Heart left ventricle (tissue), 16 donors: ENCODE results near the gene CD74. TPM values are rescaled to one million over a fixed set of nuclear protein-coding genes. Genes with fewer than 3 reads are reported as not detected.

Experiments
- ATAC-seq, 4 donors: fragments of 200-7000 bp; cut with Tn5 transposase; one replicate each; pipeline ENCODE4 v1.9.1; 2020 to 2022; ENCODE audit warnings: moderate library complexity in 4 of 4, mild to moderate bottlenecking in 3 of 4, moderate number of reproducible peaks in 1 of 4
- DNase-seq, 5 donors: peaks; one replicate each; pipeline ENCODE4 v3.0.0-alpha.2; 2020
- H3K27ac ChIP-seq, 12 donors: fragments of 200-600 bp; sonication (generic) in 4 of 12; one replicate each; pipeline versions ENCODE4 v1.5.0 to v1.8.0; 2016 to 2022; ENCODE audit warnings: mild to moderate bottlenecking in 2 of 12
- H3K27me3 ChIP-seq, 9 donors: fragments of 200-600 bp; sonication (generic) in 2 of 9; one replicate each; pipeline versions ENCODE4 v1.5.1 to v1.8.0; 2016 to 2022; ENCODE audit warnings: mild to moderate bottlenecking in 3 of 9
- H3K36me3 ChIP-seq, 9 donors: fragments of 200-600 bp; sonication (generic) in 2 of 9; one replicate each; pipeline versions ENCODE4 v1.5.0 to v1.8.0; 2018 to 2022; ENCODE audit warnings: mild to moderate bottlenecking in 2 of 9
- H3K4me1 ChIP-seq, 12 donors: fragments of 200-600 bp; sonication (generic) in 4 of 12; one replicate each; pipeline versions ENCODE4 v1.5.0 to v1.8.0; 2016 to 2022; ENCODE audit warnings: mild to moderate bottlenecking in 3 of 12
- H3K4me3 ChIP-seq, 12 donors: fragments of 200-600 bp; sonication (generic) in 4 of 12; one replicate each; pipeline versions ENCODE4 v1.5.0 to v1.8.0; 2017 to 2022; ENCODE audit warnings: mild to moderate bottlenecking in 9 of 12, moderate library complexity in 4 of 12
- H3K9me3 ChIP-seq, 12 donors: fragments of 200-600 bp; sonication (generic) in 4 of 12; one replicate each; pipeline versions ENCODE4 v1.5.0 to v1.8.0; 2016 to 2022; ENCODE audit warnings: mild to moderate bottlenecking in 1 of 12
- POLR2A ChIP-seq, 2 donors: fragments of 450-650 bp; IDR thresholded peaks; one replicate each; pipeline ENCODE4 v1.6.1; 2017; ENCODE audit warnings: antibody characterized with exemption in 2 of 2, mild to moderate bottlenecking in 2 of 2, moderate library complexity in 2 of 2
- WGBS, 4 donors: extraction: QIAGEN DNeasy Blood & Tissue Kit in 2 of 4; methylation state at CpG; one replicate each; pipeline versions ENCODE4 v1.1.5 to v1.1.7; 2013 to 2018; 5-methylcytosine and 5-hydroxymethylcytosine counted together
- intact Hi-C, 10 donors: fragments of 100-400 bp; cut with DNase I; formaldehyde crosslinking; loops; one replicate each; pipeline versions ENCODE4 v1.11.1 to v1.14.2; 2022
- polyA plus RNA-seq, 2 donors: library from polyadenylated mRNA; stranded (reverse); fragments of 200-250 nt; gene quantifications; one replicate each; pipeline ENCODE4 v1.2.3, GENCODE V29; 2013
- total RNA-seq, 9 donors: library from RNA; depleted of rRNA in 2 of 9; stranded (reverse); fragments of >200 nt in 2 of 9; fragmentation: NEBNext Ultra II Directional in 3 of 9; extraction: Animal tissue kit (Norgen Biotek cat#: 25700) in 3 of 9; gene quantifications; one replicate each; pipeline versions ENCODE4 v1.1.0 to v1.2.4, GENCODE V29; 2016 to 2023
- TF ChIP-seq, protein P1 (sequence below), 12 donors: fragments of 200-600 bp; sonication (generic) in 4 of 12; IDR thresholded peaks; one replicate each; pipeline versions ENCODE4 v1.5.0 to v1.8.0; 2018 to 2022; ENCODE audit warnings: antibody characterized with exemption in 12 of 12, mild to moderate bottlenecking in 5 of 12
- donor health status: ischemic (EF 13 %, LVEDD 7.1; RV severe dilation, severe dysfunction).
- donor health status: healthy with polysubstance abuse.
- donor health status: DM: no; HTN: yes; CAD: no.
- donor health status: DM: no; HTN: no; CAD: no.
- donor health status: ischemic (EF 25% LVEDD 6.9; RV normal size, moderate dysfunction).
- donor health status: ischemic (EF 25% LVEDD 5.7; RV mildly dilated, moderate dysfunction).
- donor health status: healthy.
- donor health status: DM: yes; HTN: yes; CAD: no.
- donor health status: ischemic (EF 35%, LVEDD 5.7; RV mildly dilated, moderate dysfunction).
- donor health status: nonischemic (EF 11% LVEDD 7.7; RV severe dilation, severe dysfunction).
- donor health status: DM: yes; HTN: yes; CAD: no.
- donor health status: PGD.
- donor health status: ischemic (EF 29% LVEDD 5.4; RV normal size, mild dysfunction).
- donor health status: nonischemic (EF 23%, LVEDD 6.1; RV moderate dilation, normal function).

CD74 gene
- total and polyA plus RNA-seq, 11 donors = 139 to 2,756 (median 290) TPM

DNA sequence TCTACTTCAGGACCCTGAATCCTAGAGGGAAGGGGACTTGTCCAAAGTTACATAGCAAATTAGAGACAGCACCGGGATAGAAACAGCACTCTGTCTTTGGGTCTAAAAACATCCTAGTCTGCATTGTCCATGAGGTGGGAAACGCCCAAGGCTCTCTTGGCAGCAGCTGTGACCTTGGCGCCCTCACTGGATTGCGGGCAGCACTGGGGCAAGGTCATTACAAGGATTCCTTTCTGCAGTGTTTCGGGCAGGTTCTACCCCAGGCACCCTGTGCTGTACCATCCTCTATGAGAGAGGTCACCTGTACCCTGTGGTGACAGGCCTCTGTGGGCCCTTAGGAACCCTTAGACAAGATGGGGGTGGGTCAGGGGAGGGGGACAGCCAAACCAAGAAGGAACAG, 8.6 kb downstream of the CD74 start:
- no peaks in the 10 kb centered on the region for H3K9me3 ChIP-seq
- intact Hi-C loops = loop anchor here in 2 of 10 donors (5.0 kb wide), 1 partner anchor 33 kb away; no protein-coding TSS in a partner anchor
- peaks cover 0 to 100% (median 66%) of the 10 kb centered on the region in 9 donors for H3K36me3 ChIP-seq
- H3K4me1 ChIP-seq = peaks cover 0 to 39% (median 14%) of the 10 kb centered on the region in 12 donors
- DNase-seq = peak in 1 of 5 donors; percentile 48
- H3K27ac ChIP-seq = no peak overlapping the region
- no peak overlapping the region for H3K4me3 ChIP-seq
- 41 to 59% (median 52%) methylated on average over 5 of the region's 5 CpGs for WGBS, 4 donors
- H3K27me3 ChIP-seq = no peaks in the 10 kb centered on the region
- TF ChIP-seq, protein P1, sequence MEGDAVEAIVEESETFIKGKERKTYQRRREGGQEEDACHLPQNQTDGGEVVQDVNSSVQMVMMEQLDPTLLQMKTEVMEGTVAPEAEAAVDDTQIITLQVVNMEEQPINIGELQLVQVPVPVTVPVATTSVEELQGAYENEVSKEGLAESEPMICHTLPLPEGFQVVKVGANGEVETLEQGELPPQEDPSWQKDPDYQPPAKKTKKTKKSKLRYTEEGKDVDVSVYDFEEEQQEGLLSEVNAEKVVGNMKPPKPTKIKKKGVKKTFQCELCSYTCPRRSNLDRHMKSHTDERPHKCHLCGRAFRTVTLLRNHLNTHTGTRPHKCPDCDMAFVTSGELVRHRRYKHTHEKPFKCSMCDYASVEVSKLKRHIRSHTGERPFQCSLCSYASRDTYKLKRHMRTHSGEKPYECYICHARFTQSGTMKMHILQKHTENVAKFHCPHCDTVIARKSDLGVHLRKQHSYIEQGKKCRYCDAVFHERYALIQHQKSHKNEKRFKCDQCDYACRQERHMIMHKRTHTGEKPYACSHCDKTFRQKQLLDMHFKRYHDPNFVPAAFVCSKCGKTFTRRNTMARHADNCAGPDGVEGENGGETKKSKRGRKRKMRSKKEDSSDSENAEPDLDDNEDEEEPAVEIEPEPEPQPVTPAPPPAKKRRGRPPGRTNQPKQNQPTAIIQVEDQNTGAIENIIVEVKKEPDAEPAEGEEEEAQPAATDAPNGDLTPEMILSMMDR (IDR thresholded peaks at IDR 0.05) = no peak
- TF ChIP-seq POLR2A (IDR thresholded peaks at IDR 0.05) = no peak
- peak in 1 of 4 donors; percentile 22 for ATAC-seq

DNA sequence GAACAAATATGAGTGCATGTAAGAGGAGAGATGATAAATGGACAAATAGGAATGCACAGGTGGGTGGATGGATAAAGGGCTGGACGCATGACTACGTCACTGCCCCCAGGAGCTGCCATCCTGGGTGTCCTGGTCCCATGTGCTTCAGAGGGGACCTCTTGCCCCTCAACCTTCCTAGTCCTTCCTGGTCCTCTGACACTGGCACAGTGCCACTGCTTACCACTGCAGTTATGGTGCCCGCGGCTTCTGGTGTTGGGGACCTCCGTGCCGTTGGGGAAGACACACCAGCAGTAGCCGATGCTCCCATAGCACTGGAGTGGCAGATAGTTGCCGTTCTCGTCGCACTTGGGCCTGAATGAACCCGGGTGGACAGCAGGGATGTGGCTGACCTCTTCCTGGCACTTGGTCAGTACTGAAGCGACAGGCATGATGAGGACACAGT, 9.8 kb downstream of the CD74 start:
- Histone ChIP-seq H3K36me3 (peaks cover 0 to 100% (median 78%) of the 10 kb centered on the region in 9 donors), H3K9me3 (no peaks in the 10 kb centered on the region), H3K4me3 (no peak overlapping the region), H3K4me1 (peaks cover 0 to 27% (median 3%) of the 10 kb centered on the region in 12 donors), H3K27me3 (no peaks in the 10 kb centered on the region), H3K27ac (no peak overlapping the region)
- intact Hi-C loops = loop anchor here in 2 of 10 donors (5.0 kb wide), 1 partner anchor 34 kb away; no protein-coding TSS in a partner anchor
- ATAC-seq (no peak), DNase-seq (no peak)
- no peak for TF ChIP-seq POLR2A (IDR thresholded peaks at IDR 0.05)
- TF ChIP-seq, protein P1 (IDR thresholded peaks at IDR 0.05) = no peak
- WGBS, 4 donors = 94 to 98% (median 95%) methylated on average over 8 to 12 of the region's 12 CpGs

DNA sequence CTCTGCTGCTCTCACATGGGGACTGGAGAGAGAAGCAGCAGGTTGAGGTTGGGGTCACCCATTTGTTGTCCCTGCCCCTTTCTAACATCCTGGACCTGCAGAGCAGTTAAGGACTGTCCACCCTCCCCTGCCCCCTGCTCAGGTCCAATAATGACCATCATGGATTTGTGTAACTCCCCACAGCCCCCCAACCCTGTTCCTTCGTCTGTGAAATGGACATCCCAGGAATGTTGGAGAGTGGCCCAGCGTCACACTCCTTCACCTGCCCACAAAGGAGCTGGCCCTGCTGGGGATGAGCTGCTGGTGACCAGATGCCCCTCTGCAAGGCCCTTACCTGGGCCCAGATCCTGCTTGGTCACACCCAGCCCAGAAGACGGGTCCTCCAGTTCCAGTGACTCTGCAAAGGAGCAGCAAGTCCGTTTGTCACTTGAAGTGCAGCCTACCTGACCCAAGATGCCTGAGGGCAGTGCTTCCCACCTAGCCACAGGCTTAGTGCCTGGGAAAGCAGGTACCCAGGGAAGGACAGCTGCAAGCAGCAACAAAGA, 10.4 kb downstream of the CD74 start:
- Histone ChIP-seq H3K4me3 (no peak overlapping the region), H3K36me3 (peaks cover 0 to 100% (median 85%) of the 10 kb centered on the region in 9 donors), H3K9me3 (no peaks in the 10 kb centered on the region), H3K27ac (no peak overlapping the region), H3K4me1 (peaks cover 0 to 21% (median under 1%) of the 10 kb centered on the region in 12 donors), H3K27me3 (no peaks in the 10 kb centered on the region)
- WGBS, 4 donors = 83 to 91% (median 86%) methylated on average over 4 of the region's 4 CpGs
- DNase-seq = no peak
- ATAC-seq = no peak
- no peak for TF ChIP-seq POLR2A (IDR thresholded peaks at IDR 0.05)
- TF ChIP-seq, protein P1 (IDR thresholded peaks at IDR 0.05) = no peak
- intact Hi-C loops = loop anchor here in 2 of 10 donors (5.0 kb wide), 1 partner anchor 35 kb away; no protein-coding TSS in a partner anchor

DNA sequence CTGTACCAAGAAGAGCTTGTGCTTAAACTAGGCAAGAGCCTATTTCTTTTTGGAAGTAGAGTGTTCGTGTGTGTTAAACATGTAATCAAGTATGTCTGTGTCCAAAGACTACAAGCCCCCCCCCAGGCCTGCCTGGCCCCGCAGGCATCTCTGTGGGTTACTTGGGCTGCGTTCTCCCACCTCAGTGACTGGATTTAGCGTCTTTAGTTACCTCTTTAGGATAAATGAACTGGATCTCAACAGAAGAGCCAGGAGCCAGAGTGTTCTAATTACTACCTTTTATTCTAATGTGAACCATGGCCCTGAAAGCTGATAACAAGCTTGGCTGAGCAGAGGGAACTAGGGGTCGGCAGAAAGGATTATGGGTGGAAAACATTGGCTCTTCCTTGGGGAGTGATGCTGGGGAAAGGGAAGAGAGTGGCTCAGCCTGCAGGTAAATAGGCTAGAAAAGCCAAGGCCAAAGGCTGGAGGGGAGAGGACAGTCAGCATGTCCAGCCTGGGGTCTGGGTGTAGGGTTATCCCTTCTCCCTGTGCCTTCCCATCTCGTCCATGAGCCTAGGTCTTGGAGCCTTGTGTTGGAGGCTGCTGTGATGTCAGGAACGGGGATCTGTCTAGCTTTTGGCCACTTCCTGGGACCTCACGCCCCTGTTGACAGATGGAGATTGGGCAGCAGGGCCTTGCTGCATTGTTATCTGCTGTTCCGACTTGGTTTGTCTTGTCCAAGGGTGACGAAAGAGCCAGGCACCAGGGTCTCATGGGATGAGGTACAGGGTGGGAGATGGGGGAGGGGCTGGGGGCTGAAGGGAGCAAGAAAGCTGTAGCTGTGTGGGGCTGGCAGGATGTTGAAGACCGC, 11.1 kb downstream of the CD74 start:
- Histone ChIP-seq H3K4me3 (no peak overlapping the region), H3K36me3 (peaks cover 0 to 98% (median 92%) of the 10 kb centered on the region in 9 donors), H3K27ac (no peak overlapping the region), H3K27me3 (no peaks in the 10 kb centered on the region), H3K4me1 (peaks cover 0 to 14% (median 0%) of the 10 kb centered on the region in 12 donors), H3K9me3 (no peaks in the 10 kb centered on the region)
- TF ChIP-seq POLR2A (IDR thresholded peaks at IDR 0.05) = no peak
- DNase-seq (no peak), ATAC-seq (no peak)
- intact Hi-C loops = loop anchor here in 2 of 10 donors (5.0 kb wide), 1 partner anchor 36 kb away; no protein-coding TSS in a partner anchor
- 70 to 77% (median 71%) methylated on average over 11 of the region's 11 CpGs for WGBS, 4 donors
